BLaER1 (cell line): Measurements from ENCODE around the gene TMEM129.
"Not testable (repeated sequence)": the region's sequence is repeated elsewhere in the genome, so short reads cannot be mapped to it uniquely, and the experiment has no call there.

Experiments
- H3K27ac ChIP-seq: shearing (Covaris generic); formaldehyde crosslinking; 2 replicates; pipeline ENCODE4 v1.8.1; 2022
- H3K27me3 ChIP-seq: shearing (Covaris generic); formaldehyde crosslinking; 2 replicates; pipeline ENCODE4 v1.8.1; 2022
- H3K36me3 ChIP-seq: shearing (Covaris generic); formaldehyde crosslinking; 2 replicates; pipeline ENCODE4 v1.8.1; 2022
- H3K4me1 ChIP-seq: shearing (Covaris generic); formaldehyde crosslinking; 2 replicates; pipeline ENCODE4 v1.8.1; 2022
- H3K4me2 ChIP-seq: shearing (Covaris generic); formaldehyde crosslinking; 2 replicates; pipeline ENCODE4 v1.8.1; 2022
- H3K4me3 ChIP-seq: shearing (Covaris generic); formaldehyde crosslinking; 2 replicates; pipeline ENCODE4 v1.8.1; 2022
- H3K9ac ChIP-seq: shearing (Covaris generic); formaldehyde crosslinking; 2 replicates; pipeline ENCODE4 v1.8.1; 2022
- H3K9me3 ChIP-seq: shearing (Covaris generic); formaldehyde crosslinking; 2 replicates; pipeline ENCODE4 v1.8.1; 2022
- H4K20me1 ChIP-seq: shearing (Covaris generic); formaldehyde crosslinking; 2 replicates; pipeline ENCODE4 v1.8.1; 2022
- Cebpa-rat ChIP-seq: shearing (Covaris generic); IDR thresholded peaks from 2 replicates; pipeline ENCODE4 v1.8.1; 2022

TMEM129 gene

GRCh38 chr4:1706358-1706757 lies 14.8 kb downstream of the TMEM129 start:
- no peak overlapping the region for H3K27ac ChIP-seq
- peaks cover 43% of the 10 kb centered on the region for H3K4me1 ChIP-seq
- H4K20me1 ChIP-seq: peaks cover 99% of the 10 kb centered on the region

GRCh38 chr4:1705732-1706131 lies 15.4 kb downstream of the TMEM129 start:
- Histone ChIP-seq H3K36me3 (peaks cover 93% of the 10 kb centered on the region), H3K9me3 (no peaks in the 10 kb centered on the region), H3K4me1 (peaks cover 39% of the 10 kb centered on the region), H3K27me3 (no peaks in the 10 kb centered on the region), H3K9ac (no peak overlapping the region), H3K4me2 (no peak overlapping the region), H3K4me3 (no peak overlapping the region), H3K27ac (no peak overlapping the region), H4K20me1 (peaks cover 99% of the 10 kb centered on the region)
- TF ChIP-seq Cebpa-rat: no peak

More at GRCh38 chr4:1706358-1706757, 14.8 kb downstream of the TMEM129 start:
- no peak for TF ChIP-seq Cebpa-rat
- no peak overlapping the region for H3K9ac ChIP-seq
- H3K4me3 ChIP-seq: no peak overlapping the region
- H3K4me2 ChIP-seq: no peak overlapping the region
- H3K27me3 ChIP-seq: no peaks in the 10 kb centered on the region
- peaks cover 86% of the 10 kb centered on the region for H3K36me3 ChIP-seq
- no peaks in the 10 kb centered on the region for H3K9me3 ChIP-seq

- Histone ChIP-seq H3K27ac (no peak overlapping the region), H3K4me3 (no peak overlapping the region), H3K9ac (no peak overlapping the region), H3K4me1 (peaks cover 21% of the 10 kb centered on the region), H3K9me3 (no peaks in the 10 kb centered on the region), H4K20me1 (peaks cover 98% of the 10 kb centered on the region), H3K4me2 (no peak overlapping the region), H3K27me3 (no peaks in the 10 kb centered on the region), H3K36me3 (peaks cover 93% of the 10 kb centered on the region)
- TF ChIP-seq Cebpa-rat: no peak
Measured at GRCh38 chr4:1703867-1704266, 17.3 kb downstream of the TMEM129 start.

GRCh38 chr4:1701671-1702070 lies 19.5 kb downstream of the TMEM129 start:
- not testable (repeated sequence) for H3K27ac ChIP-seq, H3K9me3 ChIP-seq, H3K4me2 ChIP-seq, H3K4me3 ChIP-seq, H3K9ac ChIP-seq, H3K27me3 ChIP-seq
- Histone ChIP-seq H3K36me3 (peaks cover 100% of the 10 kb centered on the region), H4K20me1 (peaks cover 96% of the 10 kb centered on the region), H3K4me1 (peaks cover 15% of the 10 kb centered on the region; the same call in 1 of the 2 replicates)

GRCh38 chr4:1695913-1696312 lies 25.2 kb downstream of the TMEM129 start:
- H3K4me2 ChIP-seq: peak overlapping the region; percentile 2; the same call in 1 of the 2 replicates
- no peak overlapping the region for H3K27ac ChIP-seq
- peaks cover 5% of the 10 kb centered on the region; the same call in 1 of the 2 replicates for H3K4me1 ChIP-seq
- peaks cover 90% of the 10 kb centered on the region for H4K20me1 ChIP-seq
- TF ChIP-seq Cebpa-rat: no peak
- H3K27me3 ChIP-seq: no peaks in the 10 kb centered on the region
- H3K9ac ChIP-seq: no peak overlapping the region
- no peak overlapping the region for H3K4me3 ChIP-seq
- no peaks in the 10 kb centered on the region for H3K9me3 ChIP-seq
- peaks cover 100% of the 10 kb centered on the region for H3K36me3 ChIP-seq

GRCh38 chr4:1693131-1693896 lies 27.8 kb downstream of the TMEM129 start:
- no peaks in the 10 kb centered on the region for H3K27me3 ChIP-seq
- H3K9ac ChIP-seq: no peak overlapping the region
- H3K4me2 ChIP-seq: no peak overlapping the region
- peaks cover 5% of the 10 kb centered on the region; the same call in 1 of the 2 replicates for H3K4me1 ChIP-seq
- H3K27ac ChIP-seq: no peak overlapping the region
- peaks cover 71% of the 10 kb centered on the region for H4K20me1 ChIP-seq
- peaks cover 88% of the 10 kb centered on the region for H3K36me3 ChIP-seq
- no peak overlapping the region for H3K4me3 ChIP-seq
- TF ChIP-seq Cebpa-rat: peak; percentile 90
- H3K9me3 ChIP-seq: no peaks in the 10 kb centered on the region

GRCh38 chr4:1691737-1692373 lies 29.3 kb downstream of the TMEM129 start:
- Histone ChIP-seq H3K4me3 (no peak overlapping the region), H3K36me3 (peaks cover 74% of the 10 kb centered on the region), H3K27me3 (no peaks in the 10 kb centered on the region), H3K27ac (no peak overlapping the region), H4K20me1 (peaks cover 58% of the 10 kb centered on the region), H3K4me2 (no peak overlapping the region), H3K9ac (no peak overlapping the region), H3K9me3 (no peaks in the 10 kb centered on the region), H3K4me1 (peaks cover 5% of the 10 kb centered on the region; the same call in 1 of the 2 replicates)
- TF ChIP-seq Cebpa-rat: no peak

GRCh38 chr4:1690698-1691097 lies 30.4 kb downstream of the TMEM129 start:
- Histone ChIP-seq H3K27ac (no peak overlapping the region), H3K4me3 (no peak overlapping the region), H4K20me1 (peaks cover 46% of the 10 kb centered on the region), H3K27me3 (no peaks in the 10 kb centered on the region), H3K36me3 (peaks cover 62% of the 10 kb centered on the region), H3K9ac (no peak overlapping the region), H3K4me2 (no peak overlapping the region), H3K9me3 (no peaks in the 10 kb centered on the region), H3K4me1 (no peaks in the 10 kb centered on the region)
- no peak for TF ChIP-seq Cebpa-rat

GRCh38 chr4:1686440-1687036 lies 34.6 kb downstream of the TMEM129 start:
- H3K4me2 ChIP-seq: no peak overlapping the region
- H3K27me3 ChIP-seq: peaks cover 17% of the 10 kb centered on the region
- peaks cover 27% of the 10 kb centered on the region for H3K4me1 ChIP-seq
- no peak overlapping the region for H3K4me3 ChIP-seq
- no peak overlapping the region for H3K27ac ChIP-seq
- H3K36me3 ChIP-seq: peaks cover 21% of the 10 kb centered on the region
- TF ChIP-seq Cebpa-rat: no peak
- H3K9ac ChIP-seq: no peak overlapping the region
- no peaks in the 10 kb centered on the region for H3K9me3 ChIP-seq
- peaks cover 10% of the 10 kb centered on the region; the same call in 1 of the 2 replicates for H4K20me1 ChIP-seq
